Neural progenitor cell (in vitro differentiated cells): ENCODE measurements around the gene CYBA. TPM values are rescaled to one million over a fixed set of nuclear protein-coding genes. Genes with fewer than 3 reads are reported as not detected.

Experiments used
- DNase-seq: peaks from one replicate; pipeline ENCODE4 v3.0.0-alpha.2; 2016; ENCODE audit warnings: low spot score
- H2AFZ ChIP-seq: fragments of 200-600 bp; sonication (generic); replicated peaks from 2 replicates; pipeline ENCODE4 v1.6.1; 2016; ENCODE audit warnings: antibody characterized with exemption
- H3F3A ChIP-seq: fragments of 200-600 bp; sonication (generic); 2 replicates; pipeline ENCODE4 v1.6.1; 2016; ENCODE audit warnings: antibody characterized with exemption, low read depth
- H3K27ac ChIP-seq: fragments of 200-600 bp; sonication (generic); 2 replicates; pipeline ENCODE4 v1.5.1; 2016; ENCODE audit warnings: mild to moderate bottlenecking
- H3K27me3 ChIP-seq: fragments of 200-600 bp; sonication (generic); 2 replicates; pipeline ENCODE4 v1.6.1; 2016; ENCODE audit warnings: mild to moderate bottlenecking, moderate library complexity
- H3K36me3 ChIP-seq: fragments of 200-600 bp; sonication (generic); 2 replicates; pipeline ENCODE4 v1.5.1; 2016
- H3K4me1 ChIP-seq: fragments of 200-600 bp; sonication (generic); 2 replicates; pipeline ENCODE4 v1.6.1; 2016; ENCODE audit warnings: mixed run types
- H3K4me2 ChIP-seq: fragments of 200-600 bp; sonication (generic); 2 replicates; pipeline ENCODE4 v1.6.1; 2016
- H3K4me3 ChIP-seq: fragments of 200-600 bp; sonication (generic); 2 replicates; pipeline ENCODE4 v1.5.1; 2016
- H3K79me2 ChIP-seq: fragments of 200-600 bp; sonication (generic); 2 replicates; pipeline ENCODE4 v1.6.1; 2016; ENCODE audit warnings: low read depth
- H3K9ac ChIP-seq: fragments of 200-600 bp; sonication (generic); 2 replicates; pipeline ENCODE4 v1.6.1; 2016
- H3K9me3 ChIP-seq: fragments of 200-600 bp; sonication (generic); 2 replicates; pipeline ENCODE4 v1.5.1; 2016; ENCODE audit warnings: low read depth
- H4K20me1 ChIP-seq: fragments of 200-600 bp; sonication (generic); 2 replicates; pipeline ENCODE4 v1.6.1; 2016; ENCODE audit warnings: low read depth
- H3K27ac Mint-ChIP-seq: 3 replicates; pipeline ENCODE4 v1.8.0; 2021; ENCODE audit warnings: mixed read lengths
- H3K27me3 Mint-ChIP-seq: 2 replicates; pipeline ENCODE4 v1.8.0; 2022; ENCODE audit warnings: low read depth, mild to moderate bottlenecking, inconsistent platforms, moderate library complexity, mixed read lengths; ENCODE audit not compliant: insufficient read depth
- H3K36me3 Mint-ChIP-seq: 3 replicates; pipeline ENCODE4 v1.8.0; 2021; ENCODE audit warnings: mixed read lengths
- H3K4me1 Mint-ChIP-seq: 3 replicates; pipeline ENCODE4 v1.8.0; 2021; ENCODE audit warnings: mixed read lengths
- H3K4me3 Mint-ChIP-seq: 3 replicates; pipeline ENCODE4 v1.8.0; 2021; ENCODE audit warnings: mild to moderate bottlenecking, moderate library complexity, mixed read lengths
- H3K9me3 Mint-ChIP-seq: 3 replicates; pipeline ENCODE4 v1.8.0; 2020; ENCODE audit warnings: mixed read lengths
- EZH2 ChIP-seq: fragments of 200-600 bp; sonication (generic); IDR thresholded peaks from 2 replicates; pipeline ENCODE4 v1.6.1; 2017; ENCODE audit warnings: antibody characterized with exemption, mild to moderate bottlenecking, moderate library complexity
- EZH2phosphoT487 ChIP-seq: fragments of 200-600 bp; sonication (generic); IDR thresholded peaks from 2 replicates; pipeline ENCODE4 v1.6.1; 2017; ENCODE audit warnings: antibody characterized with exemption
- total RNA-seq: library from RNA; depleted of rRNA; stranded (reverse); fragments of >200 nt; gene quantifications from 2 replicates; pipeline ENCODE4 v1.2.3, GENCODE V29; 2015; ENCODE audit warnings: low replicate concordance
- TF ChIP-seq, protein P1 (sequence below): fragments of 200-600 bp; sonication (generic); IDR thresholded peaks from 2 replicates; pipeline ENCODE4 v1.5.1; 2017; ENCODE audit warnings: antibody characterized with exemption, mild to moderate bottlenecking

CYBA gene
- total RNA-seq, 1 donor from 2014 or later, result 29.9 TPM

DNA sequence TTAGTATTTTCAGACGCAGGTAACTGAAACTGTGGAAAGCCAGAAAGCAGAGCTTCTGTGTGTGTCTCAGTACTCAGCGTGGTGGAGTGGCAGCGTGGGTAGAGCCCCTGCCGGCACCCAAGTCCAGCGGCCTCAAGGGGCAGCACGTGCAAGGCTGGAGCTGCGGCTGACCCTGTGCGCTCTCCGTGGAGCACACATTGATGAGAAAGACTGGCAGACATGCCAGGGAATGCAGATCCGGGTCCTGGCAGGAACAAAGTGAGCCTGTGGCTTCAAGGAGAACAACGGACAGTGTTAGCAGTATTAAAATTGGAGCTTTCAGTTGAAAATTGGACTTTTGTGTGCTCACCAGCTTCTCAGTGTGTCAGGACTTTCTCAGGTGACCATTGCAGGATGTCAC, 57.4 kb downstream of the CYBA start:
- H2AFZ ChIP-seq, result no peak overlapping the region
- H3K27ac ChIP-seq, result no peak overlapping the region
- DNase-seq, result no peak
- no peaks in the 10 kb centered on the region for H3K9me3 ChIP-seq
- H3K36me3 ChIP-seq, result no peaks in the 10 kb centered on the region
- no peaks in the 10 kb centered on the region for H3F3A ChIP-seq
- Mint-ChIP-seq H3K4me3 (no peak overlapping the region), H3K27me3 (peaks cover 4% of the 10 kb centered on the region), H3K36me3 (peaks cover 27% of the 10 kb centered on the region), H3K9me3 (no peaks in the 10 kb centered on the region), H3K27ac (no peak overlapping the region), H3K4me1 (peaks cover 2% of the 10 kb centered on the region)
- no peaks in the 10 kb centered on the region for H3K4me1 ChIP-seq
- H3K27me3 ChIP-seq, result no peaks in the 10 kb centered on the region
- TF ChIP-seq EZH2 (no peak), EZH2phosphoT487 (no peak)
- TF ChIP-seq, protein P1, sequence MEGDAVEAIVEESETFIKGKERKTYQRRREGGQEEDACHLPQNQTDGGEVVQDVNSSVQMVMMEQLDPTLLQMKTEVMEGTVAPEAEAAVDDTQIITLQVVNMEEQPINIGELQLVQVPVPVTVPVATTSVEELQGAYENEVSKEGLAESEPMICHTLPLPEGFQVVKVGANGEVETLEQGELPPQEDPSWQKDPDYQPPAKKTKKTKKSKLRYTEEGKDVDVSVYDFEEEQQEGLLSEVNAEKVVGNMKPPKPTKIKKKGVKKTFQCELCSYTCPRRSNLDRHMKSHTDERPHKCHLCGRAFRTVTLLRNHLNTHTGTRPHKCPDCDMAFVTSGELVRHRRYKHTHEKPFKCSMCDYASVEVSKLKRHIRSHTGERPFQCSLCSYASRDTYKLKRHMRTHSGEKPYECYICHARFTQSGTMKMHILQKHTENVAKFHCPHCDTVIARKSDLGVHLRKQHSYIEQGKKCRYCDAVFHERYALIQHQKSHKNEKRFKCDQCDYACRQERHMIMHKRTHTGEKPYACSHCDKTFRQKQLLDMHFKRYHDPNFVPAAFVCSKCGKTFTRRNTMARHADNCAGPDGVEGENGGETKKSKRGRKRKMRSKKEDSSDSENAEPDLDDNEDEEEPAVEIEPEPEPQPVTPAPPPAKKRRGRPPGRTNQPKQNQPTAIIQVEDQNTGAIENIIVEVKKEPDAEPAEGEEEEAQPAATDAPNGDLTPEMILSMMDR, result no peak
- no peak overlapping the region for H3K4me3 ChIP-seq
- H3K4me2 ChIP-seq, result no peak overlapping the region
- no peak overlapping the region for H3K9ac ChIP-seq
- H3K79me2 ChIP-seq, result peaks cover 26% of the 10 kb centered on the region
- peaks cover 12% of the 10 kb centered on the region for H4K20me1 ChIP-seq

Other genes starting within 250 kb of the CYBA start
- gene ZFPM1, start 197.8 kb downstream of the CYBA start, total RNA-seq, result 0.36 and 0.96 TPM in 2 replicates
- 24.2 and 38.6 TPM in 2 replicates for gene ZC3H18, start 80.7 kb downstream of the CYBA start, total RNA-seq
- not detected in 2 replicates for gene IL17C, start 12.5 kb downstream of the CYBA start, total RNA-seq
- 12.7 and 53.7 TPM in 2 replicates for gene MVD, start 12.0 kb upstream of the CYBA start, total RNA-seq
- 0.71 TPM in 1 of 2 replicates, not detected in the other for gene SNAI3, start 35.5 kb upstream of the CYBA start, total RNA-seq
- gene RNF166, start 55.4 kb upstream of the CYBA start, total RNA-seq, result 11.1 and 30.1 TPM in 2 replicates
- gene CTU2, start 55.5 kb upstream of the CYBA start, total RNA-seq, result 4.7 and 11.0 TPM in 2 replicates
- gene PIEZO1, start 134.2 kb upstream of the CYBA start, total RNA-seq, result 5.5 and 26.9 TPM in 2 replicates
- 7.8 and 57.9 TPM in 2 replicates for gene CDT1, start 152.7 kb upstream of the CYBA start, total RNA-seq
- gene APRT, start 160.9 kb upstream of the CYBA start, total RNA-seq, result 53.4 and 150 TPM in 2 replicates
- 5.0 and 11.6 TPM in 2 replicates for gene GALNS, start 205.9 kb upstream of the CYBA start, total RNA-seq
- 31.8 and 48.5 TPM in 2 replicates for gene TRAPPC2L, start 206.1 kb upstream of the CYBA start, total RNA-seq
- not detected in 2 replicates for gene PABPN1L, start 215.6 kb upstream of the CYBA start, total RNA-seq